NCI-H2081 treated with DMSO at 0.1 percent for 48 hours (cell line): ENCODE data around the gene LHFPL6.

Experiments
- DNase-seq: peaks from one replicate; lab custom pipeline; 2025; lab: John Stamatoyannopoulos, UW

LHFPL6 gene

DNA sequence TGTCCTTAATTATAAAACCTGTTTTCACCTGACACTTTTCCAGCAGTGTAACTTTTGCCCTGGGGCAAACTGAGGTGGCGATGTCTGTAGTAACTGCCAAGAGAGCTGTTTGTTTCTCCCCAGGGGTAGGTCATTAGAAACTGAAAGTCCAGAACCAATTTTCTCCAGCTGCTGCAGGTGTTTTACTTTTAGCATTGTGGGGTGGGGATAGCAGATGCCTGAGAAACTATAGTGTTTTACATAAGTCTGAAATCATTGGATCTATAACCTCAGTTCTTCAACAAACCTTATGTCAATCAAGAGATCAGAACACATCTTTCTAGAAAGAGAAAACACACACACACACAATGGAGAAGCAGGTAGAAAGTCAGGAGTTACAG is 92.7 kb downstream of the LHFPL6 start:
- DNase-seq: peak; percentile 91

DNA sequence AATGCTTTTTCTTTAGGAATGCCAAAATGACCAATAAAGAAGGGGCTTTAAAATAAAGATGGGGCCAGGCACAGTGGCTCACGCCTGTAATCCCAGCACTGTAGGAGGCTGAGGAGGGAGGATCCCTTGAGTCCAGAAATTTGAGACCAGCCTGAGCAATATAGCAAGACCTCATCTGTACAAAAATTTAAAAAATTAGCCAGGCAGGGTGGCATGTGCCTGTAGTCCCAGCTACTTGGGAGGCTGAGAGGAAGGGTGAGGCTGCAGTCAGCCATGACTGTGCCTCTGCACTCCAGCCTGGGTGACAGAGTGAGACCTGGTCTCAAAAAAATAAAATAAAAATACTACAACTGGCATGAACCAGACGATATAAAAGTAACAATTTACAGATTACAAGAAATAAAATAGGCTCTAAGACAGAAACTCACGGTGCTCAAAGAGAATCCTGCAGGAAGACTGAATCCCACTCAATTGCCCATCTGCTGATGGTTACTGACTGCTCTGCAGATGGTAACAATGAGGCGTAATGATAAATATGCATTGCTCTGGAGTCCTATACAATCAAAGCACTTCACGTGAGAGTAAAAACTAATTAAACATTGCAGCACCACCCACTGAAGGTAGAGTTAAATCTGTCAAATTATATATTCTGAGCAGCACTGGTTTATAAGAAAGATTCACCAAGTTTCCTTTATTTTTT is 93.2 kb downstream of the LHFPL6 start:
- DNase-seq: no peak

DNA sequence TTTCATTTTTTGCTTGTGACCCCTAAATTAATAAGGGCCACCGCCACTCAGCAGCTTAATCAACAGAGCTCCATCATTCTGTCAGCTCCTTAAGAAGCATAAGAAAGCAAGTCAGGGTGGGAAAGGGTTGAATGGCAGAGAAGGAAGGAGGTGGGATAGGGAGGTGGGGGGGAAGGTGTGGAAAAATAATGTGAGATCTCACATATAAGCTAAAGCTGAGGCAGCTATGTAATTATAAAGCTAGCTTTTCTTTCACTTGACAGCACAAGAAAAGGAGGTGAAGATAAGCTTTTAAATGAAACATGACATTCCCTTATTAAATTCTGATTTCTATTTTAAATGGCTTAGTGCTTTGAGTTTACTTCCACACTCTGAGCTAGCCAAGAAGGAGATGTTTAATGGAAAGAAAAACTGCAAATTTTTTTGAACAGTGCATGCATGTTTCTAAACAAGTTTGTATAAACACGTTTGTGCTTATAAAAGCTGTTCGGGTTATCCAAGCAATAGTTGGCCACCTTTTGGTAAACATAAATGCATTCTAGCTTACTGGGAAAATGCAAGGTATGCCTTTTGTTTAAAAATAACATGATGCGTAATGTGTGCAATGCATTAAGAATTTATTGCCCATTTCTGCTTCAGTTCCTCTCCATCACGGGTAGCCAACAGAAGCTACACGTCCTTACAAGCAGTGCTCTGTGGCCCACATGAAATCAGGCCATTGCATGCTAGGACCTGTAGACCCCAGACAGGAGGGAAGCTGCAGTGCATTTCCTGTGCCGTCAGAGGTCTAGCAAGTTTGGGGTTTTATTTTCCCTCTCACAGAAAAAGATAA is 96.2 kb downstream of the LHFPL6 start:
- no peak for DNase-seq

DNA sequence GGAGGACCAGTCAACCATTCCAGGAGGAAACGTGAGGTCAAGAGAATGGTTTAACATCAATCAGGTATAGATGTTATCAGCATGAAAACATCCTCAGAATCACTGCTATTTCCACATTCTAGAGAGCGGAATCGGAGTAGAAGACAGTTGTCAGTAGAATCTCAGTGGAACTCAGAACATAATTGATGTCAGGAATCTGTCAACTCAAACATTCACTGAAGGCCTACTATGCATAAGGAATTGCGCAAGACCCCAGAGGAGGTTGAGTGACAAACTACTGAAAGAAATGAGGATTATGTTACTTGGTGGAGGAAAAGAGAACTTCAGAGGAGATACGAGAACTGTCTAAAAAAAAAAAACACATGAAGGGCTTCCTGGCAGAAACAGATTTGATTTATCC is 97.8 kb downstream of the LHFPL6 start:
- no peak for DNase-seq

DNA sequence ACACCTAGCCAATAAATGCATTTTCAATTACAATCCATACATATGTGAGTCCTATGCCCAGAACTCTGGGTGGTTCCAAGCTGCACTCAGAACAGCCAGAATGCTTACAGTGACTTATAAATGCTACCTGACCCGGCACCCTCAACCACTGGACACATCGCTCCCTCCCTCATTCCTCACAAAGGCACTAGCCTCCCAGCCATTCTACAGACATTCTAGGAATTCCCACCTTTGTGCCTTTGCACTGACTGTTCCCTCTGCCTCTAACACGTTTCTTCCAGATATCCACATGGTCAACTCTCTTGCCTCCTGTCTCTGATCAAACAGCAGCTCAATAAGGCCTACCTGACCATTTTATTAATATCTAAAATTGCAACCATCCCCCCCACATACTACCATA is 99.9 kb downstream of the LHFPL6 start:
- no peak for DNase-seq

DNA sequence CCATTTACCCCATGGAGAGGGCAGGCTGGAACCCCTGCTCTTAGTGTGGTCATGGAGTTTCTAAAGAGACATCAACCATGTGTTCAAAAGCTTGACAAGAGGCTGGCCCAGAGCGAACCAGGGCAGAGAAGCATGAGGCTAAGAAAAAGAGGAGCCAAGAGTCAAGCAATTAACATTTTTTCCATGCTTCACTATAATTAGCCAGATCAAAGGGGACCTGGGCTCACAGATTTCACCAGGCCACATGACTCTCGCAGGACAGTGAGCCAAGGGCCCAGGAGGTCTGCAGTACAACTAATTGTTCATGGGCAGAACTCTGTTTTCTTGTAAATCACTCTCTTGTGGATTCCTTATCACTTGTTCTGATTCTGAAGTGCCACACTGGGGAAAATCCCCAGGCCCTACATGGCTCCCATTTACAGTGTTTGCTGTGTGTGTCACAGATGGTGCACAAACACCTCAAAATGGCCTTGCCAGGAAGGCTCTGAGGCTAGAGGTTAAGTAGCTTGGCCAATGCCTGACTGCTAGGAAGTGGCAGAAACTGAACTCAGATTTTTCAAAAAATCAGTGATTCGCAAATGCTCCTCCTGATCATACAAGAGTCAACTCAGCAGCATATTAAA is 101.2 kb downstream of the LHFPL6 start:
- DNase-seq: no peak

DNA sequence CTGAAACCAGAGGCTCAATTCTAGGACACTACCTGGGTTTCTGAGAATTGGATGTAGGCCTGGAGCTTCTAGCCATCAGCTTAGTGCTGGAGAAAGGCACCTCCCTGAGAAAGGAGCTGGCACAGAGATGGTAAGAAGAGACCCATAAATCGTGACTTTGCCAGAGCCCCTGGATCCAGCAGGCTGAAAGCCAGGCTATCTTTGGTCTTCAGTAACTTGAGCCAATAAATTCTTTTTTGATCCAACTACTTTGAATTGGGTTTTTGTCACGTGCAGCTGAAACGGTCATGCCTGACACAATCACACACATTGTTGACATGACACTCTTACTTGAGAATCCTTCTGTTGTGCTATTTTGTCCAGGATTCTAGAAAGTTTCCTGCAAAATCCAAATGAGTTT is 103.4 kb downstream of the LHFPL6 start:
- DNase-seq: no peak

DNA sequence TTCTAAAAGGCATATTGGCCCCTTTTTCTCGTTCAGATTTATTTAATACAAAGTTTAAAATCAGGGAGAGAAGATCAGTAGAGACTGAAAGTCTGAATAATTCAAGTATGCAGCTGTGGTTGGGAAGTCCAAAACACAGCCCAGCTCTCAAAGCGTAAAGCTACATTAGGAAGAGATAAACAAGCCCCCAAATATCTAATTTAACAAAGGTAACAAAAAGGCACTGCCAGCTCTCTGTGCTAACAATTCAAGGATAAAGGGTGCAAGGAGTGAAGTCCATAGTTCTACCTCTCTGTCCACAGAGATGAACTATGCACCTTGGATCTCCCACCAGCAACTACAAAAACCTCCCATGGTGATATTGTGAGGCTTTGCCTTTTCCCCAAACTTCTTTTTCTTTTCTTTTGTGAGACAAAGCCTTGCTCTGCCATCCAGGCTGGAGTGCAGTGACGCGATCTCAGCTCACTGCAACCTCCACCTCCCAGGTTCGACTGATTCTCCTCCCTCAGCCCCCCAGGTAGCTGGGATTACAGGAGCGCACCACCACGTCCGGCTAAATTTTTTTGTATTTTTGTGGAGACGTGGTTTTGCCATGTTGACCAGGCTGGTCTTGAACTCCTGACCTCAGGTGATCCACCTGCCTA is 104.4 kb downstream of the LHFPL6 start:
- DNase-seq: no peak

DNA sequence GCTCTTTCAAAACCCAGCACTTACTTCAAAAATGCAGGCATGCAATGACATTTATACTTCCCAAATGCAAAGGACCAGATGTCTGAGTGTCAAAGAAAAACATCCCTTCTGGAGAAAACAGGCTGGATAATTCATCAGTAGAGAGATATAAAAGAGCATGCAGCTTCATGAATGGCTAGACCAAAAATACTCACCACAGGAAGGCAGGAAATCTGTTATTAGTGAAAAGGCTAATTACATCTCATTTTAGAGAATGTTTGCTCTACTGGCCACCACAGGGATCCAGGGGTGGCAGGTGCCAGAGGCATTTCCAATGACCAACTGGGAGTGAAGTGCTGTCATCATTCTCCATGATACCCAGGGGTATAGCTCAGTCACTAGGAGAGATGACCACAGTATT is 106.5 kb downstream of the LHFPL6 start:
- peak; percentile 83 for DNase-seq

DNA sequence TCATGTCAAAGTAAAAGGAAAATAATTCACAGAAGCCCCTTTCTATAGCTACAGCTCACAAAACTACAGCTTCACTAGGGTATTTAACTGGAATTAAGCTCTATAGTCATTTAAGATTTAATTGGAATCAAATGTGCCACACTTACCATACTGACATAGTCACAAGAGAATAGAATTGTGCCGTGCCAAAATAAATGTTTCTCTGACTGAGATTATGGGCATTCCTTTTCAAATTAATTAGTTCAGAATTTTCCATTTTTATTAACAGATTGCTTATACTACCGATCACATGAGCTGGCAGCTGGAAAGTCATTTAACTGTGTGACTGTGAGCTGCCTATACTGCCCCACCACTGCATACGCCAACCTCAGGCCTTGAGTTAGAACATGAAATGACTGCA is 108.4 kb downstream of the LHFPL6 start:
- no peak for DNase-seq

DNA sequence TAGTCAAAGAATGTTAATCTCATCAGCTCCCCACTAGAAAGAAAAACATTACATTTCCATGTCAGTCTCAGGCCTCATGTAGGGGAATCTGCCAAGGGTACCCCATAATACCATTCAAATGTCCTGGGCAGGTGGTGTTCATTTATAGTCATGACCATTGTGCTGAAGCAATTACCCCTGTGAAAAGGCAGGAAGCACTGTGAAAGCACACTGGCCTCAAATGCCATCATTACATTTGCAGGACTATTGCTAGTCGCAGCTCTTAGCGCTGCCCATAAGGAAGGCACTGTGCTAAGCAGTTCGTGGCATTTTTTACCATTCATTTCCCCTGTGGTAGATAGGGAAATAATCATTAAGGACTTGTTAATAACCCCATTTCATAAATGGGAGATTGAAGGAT is 109.0 kb downstream of the LHFPL6 start:
- DNase-seq: peak; percentile 61

DNA sequence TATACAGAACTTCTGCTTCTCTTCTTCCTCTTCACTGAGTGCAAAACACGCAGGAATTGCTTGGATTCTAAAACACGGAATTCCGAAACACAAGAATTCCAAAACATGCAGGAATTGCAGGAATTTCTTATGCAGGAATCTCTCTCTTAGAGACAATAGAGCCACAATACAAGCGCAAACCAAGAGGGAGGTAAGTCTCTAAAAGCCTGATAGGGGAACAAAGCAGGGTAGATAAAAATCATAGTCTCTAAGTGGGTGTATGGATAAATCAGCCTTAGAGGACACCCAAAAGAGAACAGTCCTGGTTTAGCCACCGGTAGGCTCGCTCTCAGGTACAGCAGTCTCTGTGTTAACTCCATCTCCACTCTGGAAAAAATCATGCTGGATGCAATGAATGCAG is 112.9 kb downstream of the LHFPL6 start:
- DNase-seq: no peak

DNA sequence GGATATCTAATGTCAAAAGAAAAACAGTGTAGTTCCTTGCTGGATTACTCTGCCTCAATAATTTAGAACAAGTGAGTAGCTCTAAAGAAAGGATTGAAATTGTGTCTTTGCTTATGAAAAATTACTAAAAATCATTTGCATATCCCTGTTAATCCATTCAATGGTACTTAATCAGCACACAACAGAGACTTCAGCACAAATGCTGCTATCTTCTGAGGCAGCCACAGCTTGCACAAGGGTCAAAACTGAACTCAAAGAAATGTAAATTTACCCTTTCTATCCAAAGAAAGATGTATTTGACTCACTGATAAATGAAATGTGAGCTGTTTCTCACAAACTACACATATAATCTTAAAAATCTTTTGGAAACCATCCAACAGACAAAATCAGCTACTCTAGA is 116.2 kb downstream of the LHFPL6 start:
- DNase-seq: no peak

DNA sequence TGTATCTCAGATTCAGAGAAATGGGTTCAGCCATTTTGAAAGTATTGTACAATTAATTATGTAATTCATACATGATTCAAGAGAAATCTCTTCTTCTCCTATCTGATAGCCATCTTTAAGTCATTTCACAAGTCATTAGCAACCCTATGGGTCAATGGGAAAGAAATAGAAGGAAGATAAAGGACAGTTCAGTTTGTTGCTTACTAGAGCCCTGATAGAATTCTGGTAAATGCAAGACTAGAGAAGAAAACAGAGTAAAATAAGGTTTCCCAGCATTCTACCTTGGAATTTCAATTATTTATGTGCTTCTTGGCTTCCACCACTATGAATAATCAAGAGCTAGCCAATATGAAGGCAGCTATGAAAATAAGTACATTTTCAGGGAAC is 117.7 kb downstream of the LHFPL6 start:
- no peak for DNase-seq

DNA sequence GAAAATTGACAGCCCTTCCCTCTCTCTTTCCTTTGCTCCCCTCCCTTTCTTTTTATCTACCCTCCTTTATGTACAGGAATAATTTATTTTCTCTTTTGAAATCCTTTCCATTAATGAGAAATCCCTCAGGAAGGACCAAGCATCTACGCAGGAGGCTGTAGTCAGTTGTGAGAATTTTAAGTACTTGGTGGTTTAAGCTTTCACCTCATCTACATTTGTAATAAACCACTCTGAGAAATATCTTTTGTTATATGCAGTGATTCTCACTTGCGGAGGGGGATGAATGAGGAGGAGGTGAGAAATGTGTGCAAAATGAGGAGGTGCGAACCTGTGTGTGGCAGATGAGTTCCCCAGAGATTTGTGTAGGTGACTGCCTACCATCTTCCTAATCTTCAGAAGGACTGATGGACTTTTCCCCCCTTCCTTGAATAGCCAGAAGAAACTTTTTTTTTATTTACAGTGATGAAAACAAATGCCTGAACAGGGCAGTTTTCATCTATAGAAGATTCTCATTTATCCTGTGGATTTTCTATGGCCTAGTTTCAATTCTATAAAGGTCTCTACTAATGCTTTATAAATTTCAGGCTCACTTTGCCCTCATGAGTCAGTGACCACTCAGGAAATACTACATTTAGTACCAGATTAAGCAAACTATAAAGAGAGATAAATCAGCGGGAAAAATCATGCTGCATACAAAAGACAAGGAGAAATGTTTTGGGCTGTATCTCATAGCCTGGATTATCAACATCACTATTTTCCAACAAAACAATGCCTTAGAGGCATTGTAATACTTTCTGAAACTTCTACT is 118.3 kb downstream of the LHFPL6 start:
- DNase-seq: no peak

DNA sequence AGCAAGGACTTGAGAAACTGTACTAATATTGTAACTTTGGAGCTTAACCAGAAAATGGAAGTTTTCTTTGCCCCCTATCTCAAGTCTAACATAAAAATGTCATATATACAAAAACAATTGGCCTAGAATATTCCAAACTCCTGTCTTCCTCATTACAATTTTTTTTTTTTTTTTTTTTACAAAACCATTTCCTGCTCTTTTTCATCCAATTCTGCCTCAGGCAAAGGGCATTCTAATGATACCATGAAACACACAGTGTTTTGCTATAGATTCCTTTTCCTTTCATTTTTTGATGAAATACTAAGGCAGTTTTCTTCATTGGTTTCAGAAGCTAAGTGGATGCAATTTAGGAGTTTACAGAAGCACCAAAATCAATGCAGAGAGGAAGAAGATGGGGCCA is 119.7 kb downstream of the LHFPL6 start:
- DNase-seq: no peak

DNA sequence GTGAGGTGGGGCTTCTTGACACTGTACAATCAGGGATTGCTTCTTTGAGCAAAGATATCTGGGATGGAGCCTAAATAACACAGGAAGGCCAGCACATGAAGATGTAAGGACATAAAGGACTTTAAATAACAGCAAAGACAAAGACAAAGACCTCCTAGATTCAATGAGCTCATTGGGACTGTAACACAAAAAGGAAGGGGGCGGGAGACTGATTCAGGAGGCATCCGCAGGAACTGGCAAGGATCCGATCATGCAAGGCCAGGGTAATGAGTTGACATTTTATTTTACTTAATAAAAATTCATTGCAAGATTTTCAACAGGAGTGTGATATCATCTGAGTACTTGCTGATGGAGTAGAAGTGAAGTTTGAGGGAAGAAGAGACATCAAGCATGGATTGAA is 121.5 kb downstream of the LHFPL6 start:
- no peak for DNase-seq

DNA sequence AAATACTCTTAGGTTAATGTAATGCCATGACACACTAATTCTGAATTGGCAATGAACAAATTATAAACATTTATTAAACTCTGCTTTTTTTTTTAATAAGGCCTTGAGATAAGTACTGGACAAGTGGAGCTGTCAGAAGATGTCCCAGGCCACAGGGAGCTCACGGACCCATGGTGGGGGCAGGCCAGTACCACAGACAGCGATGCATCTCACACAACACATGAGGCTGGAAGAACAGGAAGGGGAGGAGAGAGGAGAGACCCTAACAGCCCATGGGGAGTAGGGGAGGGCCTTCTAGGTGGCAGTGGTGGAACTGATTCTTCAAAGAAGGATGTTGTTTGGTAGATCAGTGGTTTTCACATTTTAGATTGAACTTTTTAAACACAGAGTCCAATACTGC is 128.4 kb downstream of the LHFPL6 start:
- DNase-seq: no peak

DNA sequence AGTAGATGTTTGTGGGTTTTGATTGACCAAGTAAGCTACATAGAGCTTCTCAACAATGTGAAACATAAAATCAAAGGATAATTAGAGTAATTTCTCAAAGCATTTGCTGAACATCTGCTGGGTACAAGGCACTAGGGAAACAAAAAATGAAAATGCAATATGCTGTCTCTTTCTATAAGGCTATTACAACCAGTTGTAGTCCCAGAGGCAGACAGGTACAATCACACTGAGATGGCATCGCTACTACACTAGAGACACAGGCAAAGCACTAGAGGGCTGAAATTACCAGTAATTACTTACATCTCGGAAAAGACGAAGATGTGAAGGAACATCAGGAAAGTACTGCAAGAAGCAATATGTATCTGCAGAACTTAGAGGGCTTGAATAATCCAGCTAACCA is 133.3 kb downstream of the LHFPL6 start:
- DNase-seq: no peak

DNA sequence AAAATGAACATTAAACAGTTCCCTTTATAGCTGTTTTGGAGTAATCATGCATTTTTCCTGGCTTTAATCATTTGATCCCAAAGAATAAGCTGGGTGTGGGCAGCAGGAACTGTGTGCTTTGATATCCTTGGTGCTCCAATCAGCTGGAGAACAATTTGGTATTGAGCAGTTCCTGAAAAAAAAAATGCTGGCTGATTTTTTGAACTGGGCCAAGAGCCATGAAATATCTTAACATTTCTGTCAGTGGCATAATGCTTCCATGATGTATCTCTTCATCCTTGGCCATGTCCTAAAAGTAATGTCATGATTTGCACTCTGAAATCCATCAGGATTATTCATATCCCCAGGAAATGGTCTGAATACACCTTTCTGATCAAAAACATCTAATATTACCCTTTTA is 134.7 kb downstream of the LHFPL6 start:
- no peak for DNase-seq

DNA sequence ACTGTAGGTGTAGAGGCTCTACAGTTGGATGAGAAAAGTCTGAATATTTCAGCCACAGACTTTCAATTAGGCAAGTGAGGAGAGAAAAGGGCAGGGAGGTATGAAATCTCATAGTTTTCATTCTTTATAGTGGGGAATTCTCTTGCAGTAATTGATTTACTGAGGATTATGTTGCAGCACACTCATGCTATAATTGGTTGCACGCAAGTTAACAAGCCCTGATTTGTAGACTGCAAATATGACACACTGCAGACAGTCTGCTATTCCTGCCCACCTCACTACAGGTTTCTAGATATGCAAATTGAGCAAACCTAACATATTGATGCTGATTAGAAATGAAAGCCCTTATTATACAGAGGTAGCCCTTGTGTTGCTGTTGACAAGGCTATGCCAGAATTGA is 139.4 kb downstream of the LHFPL6 start:
- no peak for DNase-seq

DNA sequence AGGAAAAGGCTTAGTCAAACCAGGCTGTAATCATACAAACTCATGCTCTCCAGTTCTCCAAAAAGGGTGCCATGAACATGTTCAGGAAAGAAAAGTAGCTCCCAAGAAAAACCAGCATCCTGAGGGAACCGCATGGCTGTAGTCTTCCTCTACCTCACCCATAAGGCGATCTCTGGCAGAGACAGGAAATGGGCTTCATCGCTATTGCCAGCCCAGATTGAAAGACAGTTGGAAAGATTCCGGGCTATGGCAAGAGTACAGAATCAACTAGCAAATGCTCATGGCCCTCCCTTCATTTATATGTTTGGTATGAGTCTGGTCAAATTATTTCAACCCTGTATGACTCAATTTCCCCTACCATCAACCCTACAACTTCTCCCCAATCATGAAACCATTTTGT is 140.1 kb downstream of the LHFPL6 start:
- no peak for DNase-seq
